Measurements from ENCODE around the gene TMEM181.

GRCh38 chr6:158539881-158540280, 20.0 kb upstream of the TMEM181 start:
- TF ChIP-seq CTCF (conservative IDR thresholded peaks at IDR 0.05 in 1 of 2, IDR thresholded peaks at IDR 0.05 in 1 of 2; ENCODE audit: low read depth in 1 of 2, low read length in 2 of 2) (no peak), EZH2 (IDR thresholded peaks at IDR 0.05; ENCODE audit: low read length, missing control alignments) (no peak)

All from fibroblast of lung (primary cell).